Measurements from ENCODE around the gene NLGN1. TPM values are rescaled to one million over a fixed set of nuclear protein-coding genes. Genes with fewer than 3 reads are reported as not detected.

NLGN1 gene
- total and polyA plus RNA-seq, 2 of the 8 experiments (the other 6 are each of a cell fraction or from before 2014, with no cell fraction given): 7.8 to 14.8 TPM

DNA sequence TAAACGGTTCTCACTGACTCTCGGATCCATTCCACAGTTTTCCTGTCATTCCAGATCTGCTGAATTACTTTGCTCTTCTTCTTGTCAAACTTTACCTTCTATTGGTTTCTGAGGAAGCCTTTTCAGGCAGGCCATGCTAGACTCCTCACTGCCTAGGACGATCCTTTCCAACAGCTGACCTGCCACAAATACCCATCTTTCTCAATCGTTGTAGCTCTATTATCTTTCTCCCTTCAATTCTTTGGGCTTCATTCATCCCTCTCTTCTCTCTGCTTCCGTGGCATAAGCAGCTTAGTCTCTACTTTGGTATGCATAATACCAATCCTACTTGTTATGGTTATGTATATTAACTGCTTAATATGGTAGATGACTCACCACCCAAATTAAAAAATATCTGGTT is 421.8 kb downstream of the NLGN1 start:
- Histone ChIP-seq H3K27me3 (replicated peaks in 1 of 4; ENCODE audit: control insufficient read depth in 3 of 4, extremely low read depth in 1 of 4, insufficient read depth in 3 of 4, low read length in 3 of 4) (no peaks in the 10 kb centered on the region), H4K8ac (ENCODE audit: extremely low read depth, insufficient read depth, low read length) (no peak overlapping the region), H3K79me2 (ENCODE audit: control insufficient read depth in 1 of 2, insufficient read depth in 2 of 2, low read length in 2 of 2) (no peaks in the 10 kb centered on the region), H3K79me1 (ENCODE audit: low read depth, low read length) (no peaks in the 10 kb centered on the region), H3K9me3 (ENCODE audit: insufficient read depth in 2 of 2, low read depth in 1 of 2, low read length in 1 of 2) (no peaks in the 10 kb centered on the region), H4K20me1 (replicated peaks in 1 of 2; ENCODE audit: control insufficient read depth in 1 of 2, insufficient read depth in 2 of 2, low read length in 2 of 2) (no peaks in the 10 kb centered on the region), H3K23me2 (ENCODE audit: low read depth, low read length) (no peaks in the 10 kb centered on the region), H2BK15ac (ENCODE audit: low read length) (no peak overlapping the region), H2AFZ (ENCODE audit: low read length) (0 out of 2 replicates have a peak overlapping the region, but pooled peaks have one; percentile 48), H3K23ac (ENCODE audit: insufficient read length) (no peak overlapping the region), H2BK5ac (ENCODE audit: low read depth, low read length) (no peak overlapping the region; the same call in 1 of the 2 replicates), H3K14ac (ENCODE audit: insufficient read length) (no peak overlapping the region), H2BK20ac (ENCODE audit: low read length) (no peak overlapping the region), H3K4me1 (replicated peaks in 1 of 4; ENCODE audit: control insufficient read depth in 3 of 4, insufficient read depth in 4 of 4, low read length in 3 of 4) (peaks cover 2 to 22% (median 8%) of the 10 kb centered on the region in 4 experiments; a peak in 4 of 7 replicates), H3K27ac (ENCODE audit: low read depth, low read length) (no peak overlapping the region), H2BK120ac (replicated peaks; ENCODE audit: low read depth, low read length) (peak overlapping the region; percentile 48), H3K18ac (ENCODE audit: extremely low read depth, low read length) (no peak overlapping the region), H3K4me2 (ENCODE audit: insufficient read depth in 1 of 2, low read depth in 2 of 2, low read length in 2 of 2) (peak overlapping the region; percentile 19 to 45), H3K9ac (replicated peaks in 1 of 4; ENCODE audit: extremely low read depth in 1 of 4, low read depth in 3 of 4, low read length in 3 of 4) (no peak overlapping the region), H3K4me3 (ENCODE audit: extremely low read depth in 1 of 4, insufficient read depth in 2 of 4, low read depth in 3 of 4, low read length in 4 of 4) (peak overlapping the region in 1 of 4 experiments; percentile 21; a peak in 2 of 8 replicates), H3K4ac (replicated peaks; ENCODE audit: insufficient read length, low read depth, low read length) (no peak overlapping the region), H2AK5ac (ENCODE audit: low read depth, low read length) (no peak overlapping the region), H3K56ac (replicated peaks; ENCODE audit: insufficient read length, low read depth, low read length) (peak overlapping the region; percentile 3), H4K91ac (replicated peaks; ENCODE audit: insufficient read length, low read length) (no peak overlapping the region), H2BK12ac (ENCODE audit: low read depth, low read length) (no peak overlapping the region; the same call in 1 of the 2 replicates), H4K5ac (ENCODE audit: insufficient read length, low read depth, low read length) (no peak overlapping the region), H3K36me3 (ENCODE audit: control insufficient read depth in 2 of 4, insufficient read depth in 4 of 4, low read length in 3 of 4) (no peaks in the 10 kb centered on the region)
- 46% methylated on average over 5 of the region's 5 CpGs; no CpG with 5 or more reads in 1 of the 2 experiments for WGBS, 2 experiments (ENCODE audit: extremely low coverage in 1 of 2, insufficient coverage in 1 of 2, insufficient read length in 1 of 2, insufficient replicate concordance in 2 of 2, low coverage in 1 of 2, low lambda C conversion rate in 2 of 2, missing lambda C conversion rate in 1 of 2)
- TF ChIP-seq SIX5 (IDR thresholded peaks at IDR 0.05; ENCODE audit: low read depth, low read length) (no peak), JUND (IDR thresholded peaks at IDR 0.05; ENCODE audit: low read length) (no peak), SRF (IDR thresholded peaks at IDR 0.05; ENCODE audit: low read depth, low read length) (no peak), TAF1 (IDR thresholded peaks at IDR 0.05; ENCODE audit: low read depth, low read length) (no peak), SIRT6 (IDR thresholded peaks at IDR 0.05; ENCODE audit: low read length) (no peak), NANOG (IDR thresholded peaks at IDR 0.05; ENCODE audit: insufficient read depth, low read depth, low read length, poor library complexity, severe bottlenecking) (no peak), CBX5 (IDR thresholded peaks at IDR 0.05; ENCODE audit: low read depth, low read length) (no peak), TBP (IDR thresholded peaks at IDR 0.05; ENCODE audit: low read depth, low read length) (no peak)
- FAIRE-seq (no peak), DNase-seq (ENCODE audit: low read depth in 1 of 2, low spot score in 2 of 2) (no peak)
- ChIA-PET POLR2A (ENCODE audit: partially characterized antibody) (no interaction called here), CTCF (ENCODE audit: partially characterized antibody) (interaction anchor here (0.7 to 1.0 kb wide), 2 partner anchors 25 to 58 kb away, joined by 3 read pairs; no protein-coding TSS in a partner anchor)
